ENCODE data around the gene FCHO1.
"Not testable (repeated sequence)": the region's sequence is repeated elsewhere in the genome, so short reads cannot be mapped to it uniquely, and the experiment has no call there.

Gene FCHO1

DNA sequence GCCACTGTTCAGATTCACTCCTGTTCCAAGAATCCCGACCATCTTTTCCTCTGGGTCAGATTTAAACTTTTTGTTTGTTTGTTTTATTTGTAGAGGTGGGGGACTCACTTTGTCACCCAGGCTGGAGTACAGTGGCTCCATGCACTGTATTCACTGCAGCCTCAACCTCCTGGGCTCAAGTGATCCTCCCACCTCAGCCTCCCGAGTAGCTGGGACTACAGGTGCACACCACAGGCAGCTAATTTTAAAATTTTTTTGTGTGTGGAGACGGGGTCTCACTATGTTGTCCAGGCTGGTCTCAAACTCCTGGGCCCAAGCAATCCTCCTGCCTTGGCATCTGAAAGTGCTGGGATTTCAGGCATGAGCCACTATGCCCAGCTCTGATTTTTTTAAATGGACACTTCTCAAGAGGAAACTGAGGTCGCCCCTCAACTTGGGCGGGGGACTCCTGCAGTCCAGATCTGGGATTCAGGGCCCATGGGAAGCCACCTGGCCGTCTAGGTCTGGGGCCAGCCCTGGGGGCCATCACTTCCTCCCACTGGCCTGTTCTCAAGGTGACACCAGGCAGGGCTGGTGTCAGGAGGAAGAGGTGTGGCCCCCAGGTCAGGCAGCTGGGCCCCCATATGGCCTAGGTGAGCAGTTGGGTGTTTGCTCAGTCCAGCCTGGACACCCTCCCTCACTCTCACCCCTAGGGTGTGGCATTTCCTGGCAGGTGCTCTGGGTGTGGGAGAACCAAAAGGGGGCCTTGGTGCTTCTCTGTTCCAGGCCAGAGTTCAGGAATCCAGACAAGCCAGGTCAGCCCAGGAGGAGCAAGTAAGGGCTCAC is 44.9 kb downstream of the FCHO1 start:
- DNase-seq: no peak

DNA sequence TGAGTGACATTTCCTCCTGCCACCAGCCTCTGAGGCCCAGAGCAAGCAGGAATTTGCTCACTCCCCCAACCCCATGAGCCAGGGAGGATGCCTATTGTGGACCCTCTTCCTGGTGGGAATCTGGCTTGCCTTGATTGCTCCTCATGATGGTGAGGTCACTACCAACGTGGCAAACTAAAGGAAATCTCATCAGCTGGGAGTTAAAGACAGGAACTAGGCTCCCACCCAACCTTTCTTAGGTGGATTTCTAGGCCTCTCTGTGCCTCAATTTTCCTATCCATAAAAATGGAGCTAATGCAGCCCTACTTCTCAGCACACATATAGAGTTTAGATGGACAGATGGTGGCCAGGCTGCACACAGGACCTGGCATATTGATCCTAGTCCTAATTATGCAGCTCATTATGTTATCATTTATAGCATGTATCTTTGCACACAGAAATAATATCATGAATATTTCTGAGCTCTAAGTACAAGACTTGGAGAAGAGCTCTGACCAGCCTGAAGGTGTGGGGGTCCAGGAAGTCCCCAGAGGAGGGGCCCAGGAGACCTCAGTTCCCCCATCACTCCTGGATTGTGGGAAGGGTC is 45.7 kb downstream of the FCHO1 start:
- no peak for DNase-seq

DNA sequence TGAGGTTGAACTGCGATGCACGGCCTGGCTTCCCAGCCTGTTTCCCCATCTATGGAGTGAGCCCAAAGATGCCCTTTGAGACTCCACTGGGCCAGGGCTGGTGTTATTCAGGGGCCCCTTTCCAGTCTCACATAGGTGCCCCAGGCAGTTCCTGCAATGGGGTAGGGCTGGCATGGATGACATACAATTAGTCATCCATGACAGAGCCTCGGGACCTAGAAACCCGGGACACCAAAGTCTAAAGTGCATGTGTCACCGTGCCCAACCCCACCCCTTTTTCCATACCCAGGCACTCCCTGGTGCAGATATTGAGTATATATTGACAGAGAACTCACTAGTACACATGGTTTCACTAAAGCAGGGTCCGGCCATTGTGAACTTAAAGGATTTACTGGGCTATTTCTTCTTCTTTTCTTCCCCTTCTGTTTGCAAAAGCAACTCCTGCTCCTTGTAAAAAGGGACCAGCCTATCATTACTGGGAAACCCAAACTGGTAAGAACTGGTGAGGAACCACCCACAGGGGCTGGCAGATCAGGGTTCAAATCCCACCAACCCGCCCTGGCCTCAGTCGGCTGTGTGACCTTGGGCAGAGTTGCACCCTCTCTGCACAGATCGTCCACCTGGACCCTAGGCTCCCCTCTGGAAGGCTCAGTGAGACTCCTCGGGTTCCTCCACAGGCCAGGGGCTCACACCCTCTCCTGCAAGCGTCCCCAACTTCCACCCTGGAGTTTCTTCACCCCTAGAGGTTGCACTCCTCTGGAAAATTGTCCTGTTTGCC is 46.3 kb downstream of the FCHO1 start:
- DNase-seq: no peak

DNA sequence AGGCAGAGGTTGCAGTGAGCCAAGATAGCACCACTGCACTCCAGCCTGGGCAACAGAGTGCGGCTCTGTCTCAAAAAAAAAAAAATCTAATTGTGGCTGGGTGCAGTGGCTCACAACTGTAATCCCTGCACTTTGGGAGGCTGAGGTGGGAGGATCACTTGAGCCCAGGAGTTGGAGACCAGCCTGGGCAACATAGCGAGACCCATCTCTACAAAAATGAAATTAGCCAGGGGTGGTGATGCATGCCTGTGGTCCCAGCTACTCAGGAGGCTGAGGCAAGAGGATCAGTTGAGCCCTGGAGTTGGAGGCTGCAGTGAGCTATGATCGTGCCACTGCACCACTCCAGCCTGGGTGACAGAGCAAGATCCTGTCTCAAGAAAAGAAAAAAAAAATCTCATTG is 47.3 kb downstream of the FCHO1 start:
- not testable (repeated sequence) for DNase-seq

DNA sequence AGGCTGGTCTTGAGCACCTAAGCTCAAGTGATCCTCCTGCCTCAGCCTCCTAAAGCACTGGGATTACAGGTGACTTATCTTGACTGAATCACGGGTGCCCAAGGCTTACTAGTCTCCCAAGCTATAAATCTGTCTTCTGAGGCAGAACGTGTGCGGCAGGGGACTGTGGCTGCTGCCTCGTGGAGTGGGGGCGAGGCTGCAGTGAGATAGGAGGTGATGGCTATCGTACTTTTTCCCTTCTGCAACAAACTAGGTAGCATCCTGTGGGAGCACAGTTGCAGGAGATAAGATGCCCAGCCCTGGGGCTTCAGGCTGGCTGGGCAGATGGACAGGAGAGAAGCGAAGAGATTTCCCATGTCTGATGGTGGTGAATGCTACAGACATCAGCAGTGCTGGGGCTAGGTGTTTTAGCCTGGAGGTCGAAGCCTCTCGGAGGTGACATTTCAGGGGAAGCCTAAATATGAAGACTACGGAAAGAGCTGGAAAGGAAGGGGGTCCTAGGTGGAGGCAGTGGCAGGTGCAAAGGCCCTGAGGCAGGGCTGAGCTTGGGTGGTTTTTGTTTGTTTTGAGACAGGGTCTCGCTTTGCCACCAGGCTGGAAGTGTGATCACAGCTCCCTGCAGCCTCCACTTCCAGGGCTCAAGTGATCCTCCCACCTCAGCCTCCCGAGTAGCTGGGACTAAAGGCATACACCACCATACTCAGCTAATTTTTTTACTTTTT is 51.0 kb downstream of the FCHO1 start:
- no peak for DNase-seq

DNA sequence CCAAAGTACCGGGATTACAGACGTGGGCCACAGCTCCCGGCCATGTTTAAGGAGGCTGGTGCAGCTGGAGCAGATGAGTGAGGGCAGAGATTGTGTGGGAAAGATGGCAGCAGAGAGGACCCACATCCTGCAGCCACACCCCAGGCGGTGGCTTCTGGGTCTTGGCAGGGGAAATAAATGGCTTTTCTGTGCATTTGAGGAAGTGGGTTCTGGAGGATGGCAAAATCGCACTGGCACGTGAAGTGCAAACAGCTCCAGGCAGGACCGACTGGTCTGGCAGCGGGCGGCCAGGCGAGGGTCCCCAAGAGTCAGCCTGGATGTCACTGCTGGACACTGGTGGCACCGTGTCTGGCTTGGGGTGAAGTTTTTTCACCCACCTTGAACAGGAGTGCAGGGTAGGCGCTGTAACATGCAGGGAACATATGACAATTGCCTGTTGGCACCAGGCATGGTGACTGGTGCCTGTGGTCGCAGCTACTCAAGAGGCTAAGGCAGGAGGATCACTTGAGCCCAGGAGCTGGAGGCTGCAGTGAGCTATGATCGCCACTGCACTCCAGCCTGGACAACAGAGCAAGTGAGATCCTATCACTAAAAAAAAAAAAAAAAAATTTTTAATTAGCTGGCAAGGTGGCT is 52.1 kb downstream of the FCHO1 start:
- DNase-seq: no peak

DNA sequence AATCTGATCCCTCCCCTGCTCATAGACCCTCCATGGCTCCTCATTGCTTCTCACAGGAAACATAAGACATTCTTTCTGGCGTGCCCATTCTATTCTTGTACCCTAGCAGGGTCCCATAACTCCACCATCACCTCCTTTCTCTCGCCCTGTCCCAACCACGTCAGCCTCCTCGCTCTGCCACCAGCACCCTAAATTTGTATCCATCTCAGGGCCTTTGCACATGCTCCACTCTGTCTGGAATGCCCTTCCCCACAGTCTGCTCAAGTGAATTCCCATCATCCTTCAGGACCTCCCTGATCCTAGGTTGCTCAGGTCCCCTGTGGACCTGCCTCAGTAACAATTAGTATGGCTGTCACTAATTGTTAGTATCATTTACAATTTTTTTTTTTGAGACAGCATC is 54.1 kb downstream of the FCHO1 start:
- DNase-seq: no peak

DNA sequence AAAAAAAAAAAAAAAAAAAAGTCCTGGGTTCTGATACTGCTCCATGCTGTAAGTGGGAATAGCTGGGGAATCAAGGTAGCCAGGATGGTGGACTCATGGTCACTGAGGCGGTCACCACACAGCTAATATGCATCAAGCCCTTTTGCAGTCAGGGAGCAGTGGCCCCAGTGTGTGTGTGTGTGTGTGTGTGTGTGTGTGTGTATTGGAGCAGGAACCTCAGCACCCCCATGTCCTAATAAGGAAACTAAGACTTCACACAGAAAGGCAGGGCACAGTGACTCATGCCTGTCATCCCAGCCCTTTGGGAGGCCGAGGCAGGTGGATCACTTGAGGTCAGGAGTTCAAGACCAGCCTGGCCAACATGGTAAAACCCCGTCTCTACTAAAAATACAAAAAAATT is 55.7 kb downstream of the FCHO1 start:
- DNase-seq: no peak

DNA sequence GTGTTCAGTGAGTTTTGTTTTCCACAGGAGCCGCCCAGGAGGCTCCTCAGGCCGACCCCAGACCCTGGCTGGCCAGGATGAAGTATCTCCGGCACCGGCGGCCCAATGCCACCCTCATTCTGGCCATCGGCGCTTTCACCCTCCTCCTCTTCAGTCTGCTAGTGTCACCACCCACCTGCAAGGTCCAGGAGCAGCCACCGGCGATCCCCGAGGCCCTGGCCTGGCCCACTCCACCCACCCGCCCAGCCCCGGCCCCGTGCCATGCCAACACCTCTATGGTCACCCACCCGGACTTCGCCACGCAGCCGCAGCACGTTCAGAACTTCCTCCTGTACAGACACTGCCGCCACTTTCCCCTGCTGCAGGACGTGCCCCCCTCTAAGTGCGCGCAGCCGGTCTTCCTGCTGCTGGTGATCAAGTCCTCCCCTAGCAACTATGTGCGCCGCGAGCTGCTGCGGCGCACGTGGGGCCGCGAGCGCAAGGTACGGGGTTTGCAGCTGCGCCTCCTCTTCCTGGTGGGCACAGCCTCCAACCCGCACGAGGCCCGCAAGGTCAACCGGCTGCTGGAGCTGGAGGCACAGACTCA is 56.5 kb downstream of the FCHO1 start:
- DNase-seq: no peak

DNA sequence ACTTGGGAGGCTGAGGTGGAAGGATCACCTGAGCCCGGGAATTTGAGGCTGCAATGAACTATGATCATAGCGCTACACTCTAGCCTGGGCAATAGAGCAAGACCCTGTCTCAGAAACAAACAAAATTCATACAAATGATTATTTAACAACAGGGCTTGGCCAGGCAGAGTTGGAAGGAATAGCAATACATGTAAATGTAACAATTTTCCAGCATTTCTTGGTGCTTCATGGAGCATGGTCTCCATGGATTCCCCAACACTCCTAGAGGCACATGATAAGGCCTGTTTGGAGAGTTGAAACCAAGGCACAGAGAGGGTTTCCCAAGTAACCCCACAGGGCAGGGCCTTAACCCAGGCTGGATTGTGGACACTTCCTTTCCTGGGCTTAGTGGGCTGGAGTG is 59.8 kb downstream of the FCHO1 start:
- no peak for DNase-seq

DNA sequence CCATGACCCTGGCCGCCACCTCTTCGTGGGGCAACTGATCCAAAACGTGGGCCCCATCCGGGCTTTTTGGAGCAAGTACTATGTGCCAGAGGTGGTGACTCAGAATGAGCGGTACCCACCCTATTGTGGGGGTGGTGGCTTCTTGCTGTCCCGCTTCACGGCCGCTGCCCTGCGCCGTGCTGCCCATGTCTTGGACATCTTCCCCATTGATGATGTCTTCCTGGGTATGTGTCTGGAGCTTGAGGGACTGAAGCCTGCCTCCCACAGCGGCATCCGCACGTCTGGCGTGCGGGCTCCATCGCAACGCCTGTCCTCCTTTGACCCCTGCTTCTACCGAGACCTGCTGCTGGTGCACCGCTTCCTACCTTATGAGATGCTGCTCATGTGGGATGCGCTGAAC is 60.4 kb downstream of the FCHO1 start:
- no peak for DNase-seq

DNA sequence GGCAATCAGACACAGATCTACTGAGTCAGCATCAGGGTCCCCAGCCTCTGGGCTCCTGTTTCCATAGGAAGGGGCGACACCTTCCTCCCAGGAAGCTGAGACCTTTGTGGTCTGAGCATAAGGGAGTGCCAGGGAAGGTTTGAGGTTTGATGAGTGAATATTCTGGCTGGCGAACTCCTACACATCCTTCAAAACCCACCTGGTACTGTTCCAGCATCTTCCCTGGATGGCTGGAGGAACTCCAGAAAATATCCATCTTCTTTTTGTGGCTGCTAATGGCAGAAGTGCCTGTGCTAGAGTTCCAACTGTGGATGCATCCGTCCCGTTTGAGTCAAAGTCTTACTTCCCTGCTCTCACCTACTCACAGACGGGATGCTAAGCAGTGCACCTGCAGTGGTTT is 60.8 kb downstream of the FCHO1 start:
- no peak for DNase-seq

DNA sequence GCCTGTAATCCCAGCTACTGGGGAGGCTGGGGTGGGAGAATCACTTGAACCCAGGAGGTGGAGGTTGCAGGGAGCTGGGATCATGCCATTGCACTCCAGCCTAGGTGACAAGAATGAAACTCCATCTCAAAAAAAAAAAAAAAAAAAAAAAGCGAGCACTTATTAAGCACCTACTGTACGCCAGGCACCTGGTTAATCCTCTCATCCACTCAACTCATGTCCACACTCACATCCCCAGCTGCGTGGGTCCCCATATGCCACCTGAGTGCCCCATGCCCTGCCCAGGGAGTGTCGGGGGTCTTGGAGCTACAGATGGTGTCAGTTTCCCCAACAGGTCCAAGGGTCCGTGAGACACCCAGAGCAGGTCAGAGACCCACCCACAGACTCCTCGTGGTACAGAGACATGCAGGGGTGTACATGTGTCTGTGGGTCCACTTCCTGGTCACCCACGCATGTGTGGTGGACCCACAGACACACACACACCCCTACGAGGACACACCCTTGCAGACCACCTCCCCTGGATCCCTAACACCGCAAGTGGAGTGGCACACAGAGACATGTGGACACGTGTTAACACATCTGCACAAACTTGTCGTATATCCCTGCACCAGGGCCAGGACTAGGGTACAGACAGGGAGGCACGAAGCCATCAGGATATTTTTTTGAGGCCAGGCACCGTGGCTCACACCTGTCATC is 66.5 kb downstream of the FCHO1 start:
- DNase-seq: no peak

DNA sequence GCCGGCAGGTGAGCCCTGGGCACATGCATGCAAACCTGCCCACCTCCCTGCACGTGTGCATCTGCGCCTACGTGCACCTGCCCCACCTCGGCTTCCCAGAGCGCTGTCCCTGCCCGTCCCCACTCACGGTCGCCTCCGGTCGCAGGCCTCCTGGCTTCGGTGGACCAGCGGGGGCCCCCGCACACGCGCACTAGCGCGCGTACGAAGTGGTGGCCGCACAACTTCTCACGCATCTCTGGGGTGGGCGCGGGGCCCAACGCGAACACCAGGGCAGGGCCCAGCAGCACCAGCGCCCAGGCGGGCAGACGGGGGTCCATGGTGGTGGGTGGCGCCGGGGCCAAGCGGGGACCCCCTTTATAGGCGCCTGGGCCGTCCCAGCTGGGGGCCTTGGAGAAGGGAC is 69.9 kb downstream of the FCHO1 start, which contains the start of gene INSL3:
Gene INSL3, minus strand, starts transcription at position 330 of the 400 bp plus-strand sequence. Its CDS starts 13 bp downstream, at position 317.
- DNase-seq: no peak

DNA sequence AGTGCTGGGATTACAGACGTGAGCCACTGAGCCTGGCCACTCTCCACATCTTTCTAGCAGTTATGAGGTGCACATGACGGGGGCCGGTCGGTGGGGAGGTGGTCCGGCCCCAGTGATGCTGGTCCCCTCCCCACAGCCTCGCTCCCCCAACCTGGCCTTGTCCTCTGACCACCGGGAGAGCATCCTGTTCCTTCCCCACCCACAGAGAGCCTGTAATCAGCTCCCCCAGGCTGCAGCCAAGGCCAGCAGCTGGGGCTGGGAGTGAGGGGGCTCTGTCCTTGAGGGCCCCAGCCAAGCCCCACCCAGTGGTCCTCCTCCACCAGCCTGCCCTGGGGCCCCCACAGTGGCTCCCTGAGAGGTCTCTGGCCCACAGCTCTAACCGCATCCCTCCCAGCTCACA is 73.1 kb downstream of the FCHO1 start:
- no peak for DNase-seq

DNA sequence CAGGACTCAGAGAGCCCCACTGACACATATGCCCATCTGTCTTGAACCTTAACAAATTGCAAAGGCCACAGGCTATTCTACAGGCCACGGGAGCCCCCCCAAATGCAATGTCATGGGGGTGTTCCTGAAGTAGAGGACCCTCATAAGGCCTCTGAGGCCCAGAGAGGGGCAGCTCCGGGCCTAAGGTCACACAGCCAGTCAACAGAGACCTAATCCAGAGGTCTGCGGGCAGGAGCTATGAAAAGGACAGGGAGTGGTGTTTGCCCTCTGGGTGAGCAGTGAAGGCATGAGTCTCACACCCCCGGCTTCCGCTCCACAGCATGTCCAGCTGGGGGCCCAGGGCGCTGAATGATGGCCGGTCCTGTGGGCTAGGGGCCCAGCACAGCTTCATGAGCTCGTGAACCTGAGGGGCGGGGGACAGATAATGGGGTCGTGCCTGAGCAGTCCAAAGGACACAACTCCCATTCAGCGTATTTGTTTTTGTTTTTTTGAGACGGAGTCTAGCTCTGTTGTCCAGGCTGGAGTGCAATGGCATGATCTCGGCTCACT is 75.3 kb downstream of the FCHO1 start:
- DNase-seq: no peak

DNA sequence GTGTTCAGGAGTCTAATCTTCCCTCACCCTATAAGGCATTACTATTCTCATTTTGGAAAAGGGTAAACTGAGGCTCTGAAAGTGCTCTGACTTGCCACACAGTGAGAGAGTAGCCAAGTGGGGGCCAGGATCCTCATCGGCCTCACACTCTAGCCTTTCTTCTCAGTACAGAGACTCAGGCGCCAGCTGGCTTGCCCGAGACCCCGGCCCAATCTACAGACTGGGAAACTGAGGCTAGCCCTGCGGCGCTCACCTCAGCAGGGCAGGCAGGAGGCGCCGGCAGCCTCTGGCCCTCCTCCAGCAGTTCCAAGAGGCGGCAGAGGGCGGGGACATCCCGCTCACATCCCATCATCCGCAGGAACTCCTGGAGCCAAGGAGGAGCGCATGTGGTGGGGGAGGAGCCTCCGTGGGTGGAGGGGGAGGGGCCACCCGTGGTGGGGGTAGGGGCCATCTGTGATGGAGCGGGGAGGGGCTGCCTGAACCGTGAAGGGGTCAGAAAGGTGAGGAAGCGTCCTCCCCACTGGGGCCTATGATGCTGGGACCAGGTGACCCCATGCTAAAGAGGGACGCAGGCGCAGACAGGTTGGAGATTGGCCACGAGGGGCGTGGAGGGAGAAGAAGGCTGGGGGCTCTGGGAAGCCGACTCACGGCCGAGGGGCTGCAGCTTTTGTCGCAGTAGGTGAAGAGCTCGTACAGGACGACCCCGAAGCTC is 78.7 kb downstream of the FCHO1 start:
- DNase-seq: no peak

DNA sequence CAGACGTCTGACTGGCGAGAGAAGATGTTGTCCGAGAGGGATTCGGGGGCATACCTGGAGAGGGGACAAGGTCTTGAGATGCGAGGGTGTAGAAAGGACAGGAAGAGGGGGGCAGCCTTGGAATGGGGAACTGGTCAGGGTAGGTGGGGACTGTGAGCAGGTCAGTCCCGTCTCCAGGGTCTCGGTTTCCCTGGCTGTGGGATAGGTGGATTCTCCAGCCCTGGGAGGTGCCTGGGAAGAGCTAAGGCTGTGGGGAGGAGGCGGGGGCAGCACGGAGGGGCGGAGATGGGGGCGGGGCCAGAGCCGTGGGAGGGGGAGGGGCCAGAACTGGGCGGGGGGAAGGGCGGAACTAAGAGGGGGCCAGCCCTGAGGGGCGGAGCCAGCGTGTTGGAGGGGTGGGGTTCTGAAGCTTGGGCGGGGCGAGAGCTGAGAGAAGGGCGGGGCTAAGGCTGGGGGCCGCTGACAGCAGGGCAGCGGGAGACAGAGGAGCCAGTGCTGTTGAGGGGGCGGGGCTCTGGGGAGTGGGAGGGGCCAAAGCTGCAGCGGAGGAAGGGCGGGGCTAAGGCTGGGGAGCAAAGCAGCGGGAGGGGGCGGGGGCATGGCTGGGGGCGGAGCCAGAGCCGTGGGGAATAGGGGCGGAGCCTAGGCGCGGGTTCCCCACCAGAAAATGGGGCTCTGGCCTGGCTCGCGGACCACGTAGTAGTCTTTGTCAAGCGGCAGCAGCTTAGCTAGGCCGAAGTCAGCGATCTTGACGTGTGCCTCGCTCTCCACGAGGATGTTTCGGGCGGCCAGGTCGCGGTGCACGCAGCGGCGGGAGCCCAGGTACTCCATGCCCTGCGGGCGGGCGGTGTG is 79.5 kb downstream of the FCHO1 start:
- DNase-seq: no peak

DNA sequence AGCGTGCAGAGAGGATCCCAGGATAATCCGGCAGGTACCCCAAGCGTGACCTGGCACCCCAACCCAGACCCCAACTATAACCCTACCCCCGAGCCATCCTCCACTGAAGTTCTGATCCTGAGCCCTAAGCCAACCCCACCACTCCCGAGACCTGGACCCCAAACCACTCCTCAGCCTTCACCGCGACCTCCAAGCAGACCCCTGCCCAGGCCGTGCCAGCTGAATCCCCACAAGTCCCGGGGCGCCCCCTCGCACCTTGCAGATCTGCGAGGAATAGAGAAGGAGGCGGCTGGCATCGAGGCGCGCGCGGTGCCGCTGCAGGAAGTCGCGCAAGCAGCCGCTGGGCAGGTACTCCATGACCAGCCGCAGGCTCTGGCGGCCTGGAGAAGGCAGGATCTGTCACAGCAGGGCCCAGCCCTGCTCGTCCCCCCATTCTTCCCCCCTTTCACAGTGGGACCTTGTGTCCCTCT is 80.2 kb downstream of the FCHO1 start:
- no peak for DNase-seq

Data from NCI-H1436 treated with DMSO at 0.1 percent for 48 hours (cell line).